IMR-90 (cell line): ENCODE data around the gene ABCB9.
"Not testable (repeated sequence)": the region's sequence is repeated elsewhere in the genome, so short reads cannot be mapped to it uniquely, and the experiment has no call there.

Experiments used
- FOS ChIP-seq: fragments of 150-350 bp; IDR thresholded peaks from 2 replicates; pipeline ENCODE4 v1.6.1; 2016; ENCODE audit warnings: low read depth, low read length
- MAZ ChIP-seq: IDR thresholded peaks from 2 replicates; pipeline ENCODE4 v1.6.1; 2012; ENCODE audit warnings: low read depth, mild to moderate bottlenecking, low read length, improper control_type of control experiment, moderate library complexity, borderline replicate concordance
- POLR2A ChIP-seq: IDR thresholded peaks from 2 replicates; pipeline ENCODE4 v1.6.1; 2012; ENCODE audit warnings: mild to moderate bottlenecking, low read depth, low read length

DNA sequence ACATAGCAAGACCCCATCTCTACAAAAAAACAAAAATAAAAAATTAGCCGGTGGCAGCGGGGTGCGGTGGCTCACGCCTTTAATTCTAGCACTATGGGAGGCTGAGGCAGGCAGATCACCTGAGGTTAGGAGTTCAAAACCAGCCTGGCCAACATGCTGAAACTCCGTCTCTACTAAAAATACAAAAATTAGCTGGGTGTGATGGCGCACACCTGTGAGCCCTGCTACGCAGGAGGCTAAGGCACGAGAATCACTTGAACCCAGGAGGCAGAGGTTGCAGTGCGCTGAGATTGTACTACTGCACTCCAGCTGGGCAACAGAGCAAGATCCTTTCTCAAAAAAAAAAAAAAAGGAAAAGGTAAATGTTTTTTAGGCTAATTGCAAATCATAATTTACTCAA lies 73.5 kb downstream of the ABCB9 start:
- TF ChIP-seq FOS, MAZ, POLR2A: not testable (repeated sequence)
